ENCODE data around the gene SYTL2. TPM values are rescaled to one million over a fixed set of nuclear protein-coding genes. Genes with fewer than 3 reads are reported as not detected.
"Not testable (repeated sequence)": the region's sequence is repeated elsewhere in the genome, so short reads cannot be mapped to it uniquely, and the experiment has no call there.

The SYTL2 gene
- total RNA-seq, 4 donors from 2014 or later = 140 to 1,280 (median 344) TPM

DNA sequence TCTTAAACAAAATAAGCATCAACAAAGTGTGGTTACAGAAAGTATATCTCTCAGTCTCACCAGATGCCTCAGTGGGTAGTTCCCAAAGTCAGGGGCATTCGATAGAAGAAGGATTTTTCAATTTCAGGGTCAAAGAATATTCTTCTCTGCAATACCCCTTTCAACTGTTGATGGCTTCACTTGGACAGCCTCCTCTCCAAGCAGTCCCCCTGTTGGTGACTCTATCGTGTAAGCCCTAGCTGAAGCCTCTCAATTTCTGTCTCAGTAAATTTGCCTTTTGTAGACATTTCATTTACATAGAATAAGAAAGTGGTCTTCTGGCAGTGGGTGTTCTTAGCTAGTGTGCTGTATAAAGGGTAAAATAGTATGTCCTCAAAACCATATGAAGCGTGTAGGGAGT, 33.0 kb upstream of the SYTL2 start:
- DNase-seq = no peak
- TF ChIP-seq EP300 (IDR thresholded peaks at IDR 0.05; ENCODE audit: low read depth) (no peak), POLR2AphosphoS5 (IDR thresholded peaks at IDR 0.05) (no peak), CTCF (IDR thresholded peaks at IDR 0.05) (no peak), POLR2A (IDR thresholded peaks at IDR 0.05) (no peak)
- Histone ChIP-seq H3K9me3 (no peaks in the 10 kb centered on the region), H3K27ac (no peak overlapping the region), H3K4me1 (peaks cover 0 to 6% (median 0%) of the 10 kb centered on the region in 4 donors), H3K4me3 (no peak overlapping the region), H3K36me3 (no peaks in the 10 kb centered on the region), H3K27me3 (no peaks in the 10 kb centered on the region)
- in situ Hi-C loops (cut with MboI; ENCODE audit: low pct_ligation_motif_present in 1 of 4, low pct_unique_long_range_greater_than_20kb in 1 of 4, low sequenced_read_pairs in 3 of 4) = loop anchor here in 1 of 4 donors (25.0 kb wide), 1 partner anchor 232 kb away; no protein-coding TSS in a partner anchor
- 91 to 100% methylated on average over 2 to 3 of the region's 3 CpGs for WGBS, 2 donors (ENCODE audit: low coverage in 1 of 2)
- intact Hi-C loops (cut with DNase I; ENCODE audit: low total_unique reads) = no loop called here

- H3K27ac ChIP-seq; DNase-seq; intact Hi-C loops (cut with DNase I; ENCODE audit: low total_unique reads); H3K27me3 ChIP-seq; H3K36me3 ChIP-seq; H3K4me3 ChIP-seq; H3K9me3 ChIP-seq; H3K4me1 ChIP-seq: not testable (repeated sequence)
- in situ Hi-C loops (cut with MboI; ENCODE audit: low pct_ligation_motif_present in 1 of 4, low pct_unique_long_range_greater_than_20kb in 1 of 4, low sequenced_read_pairs in 3 of 4) = loop anchor here in 1 of 4 donors (25.0 kb wide), 1 partner anchor 229 kb away; no protein-coding TSS in a partner anchor
These were observed 30.0 kb upstream of the SYTL2 start for GRCh38 chr11:85840932-85841331.

GRCh38 chr11:85835729-85836128, 24.8 kb upstream of the SYTL2 start:
- TF ChIP-seq POLR2AphosphoS5 (IDR thresholded peaks at IDR 0.05) = no peak
- no peak for TF ChIP-seq EP300 (IDR thresholded peaks at IDR 0.05; ENCODE audit: low read depth)
- TF ChIP-seq POLR2A (IDR thresholded peaks at IDR 0.05) = no peak
- TF ChIP-seq CTCF (IDR thresholded peaks at IDR 0.05) = no peak
- WGBS, 2 donors (ENCODE audit: low coverage in 1 of 2) = 57 to 83% methylated on average over 1 to 3 of the region's 3 CpGs
- Histone ChIP-seq H3K27ac (no peak overlapping the region), H3K9me3 (peaks cover 0 to 3% of the 10 kb centered on the region in 2 donors), H3K36me3 (no peaks in the 10 kb centered on the region), H3K27me3 (no peaks in the 10 kb centered on the region), H3K4me1 (peaks cover 0 to 13% (median 2%) of the 10 kb centered on the region in 4 donors), H3K4me3 (no peak overlapping the region)
- in situ Hi-C loops (cut with MboI; ENCODE audit: low pct_ligation_motif_present in 1 of 4, low pct_unique_long_range_greater_than_20kb in 1 of 4, low sequenced_read_pairs in 3 of 4) = loop anchor here in 1 of 4 donors (25.0 kb wide), 1 partner anchor 223 kb away; no protein-coding TSS in a partner anchor
- intact Hi-C loops (cut with DNase I; ENCODE audit: low total_unique reads) = no loop called here
- no peak for DNase-seq

GRCh38 chr11:85835263-85835662, 24.3 kb upstream of the SYTL2 start:
- no peaks in the 10 kb centered on the region for H3K27me3 ChIP-seq
- DNase-seq = no peak
- WGBS, 2 donors (ENCODE audit: low coverage in 1 of 2) = 92% methylated on average over 1 of the region's 1 CpG
- in situ Hi-C loops (cut with MboI; ENCODE audit: low pct_ligation_motif_present in 1 of 4, low pct_unique_long_range_greater_than_20kb in 1 of 4, low sequenced_read_pairs in 3 of 4) (loop anchor here in 1 of 4 donors (25.0 kb wide), 1 partner anchor 223 kb away; no protein-coding TSS in a partner anchor), intact Hi-C loops (cut with DNase I; ENCODE audit: low total_unique reads) (no loop called here)
- H3K4me1 ChIP-seq = peaks cover 0 to 18% (median 2%) of the 10 kb centered on the region in 4 donors
- H3K4me3 ChIP-seq = no peak overlapping the region
- no peaks in the 10 kb centered on the region for H3K36me3 ChIP-seq
- no peak overlapping the region for H3K27ac ChIP-seq
- peaks cover 0 to 3% of the 10 kb centered on the region in 2 donors for H3K9me3 ChIP-seq
- TF ChIP-seq POLR2AphosphoS5 (IDR thresholded peaks at IDR 0.05) = no peak

- Histone ChIP-seq H3K4me3 (no peak overlapping the region), H3K27ac (peak overlapping the region in 3 of 4 donors; percentile 7 to 54 (median 25)), H3K27me3 (no peaks in the 10 kb centered on the region), H3K36me3 (no peaks in the 10 kb centered on the region), H3K4me1 (peaks cover 14 to 44% (median 20%) of the 10 kb centered on the region in 4 donors), H3K9me3 (peaks cover 0 to 3% of the 10 kb centered on the region in 2 donors)
- no peak for TF ChIP-seq CTCF (IDR thresholded peaks at IDR 0.05)
- no peak for TF ChIP-seq POLR2A (IDR thresholded peaks at IDR 0.05)
- in situ Hi-C loops (cut with MboI; ENCODE audit: low pct_ligation_motif_present in 1 of 4, low pct_unique_long_range_greater_than_20kb in 1 of 4, low sequenced_read_pairs in 3 of 4) (loop anchor here in 1 of 4 donors (25.0 kb wide), 1 partner anchor 219 kb away; no protein-coding TSS in a partner anchor), intact Hi-C loops (cut with DNase I; ENCODE audit: low total_unique reads) (no loop called here)
- DNase-seq = no peak
These were observed 20.1 kb upstream of the SYTL2 start for GRCh38 chr11:85831050-85831449.
